GM21367 (cell line): Measurements from ENCODE around the gene FSD1L.
"Not testable (repeated sequence)": the region's sequence is repeated elsewhere in the genome, so short reads cannot be mapped to it uniquely, and the experiment has no call there.

Experiments
- ATAC-seq: cut with Tn5 transposase; IDR thresholded peaks from one replicate; pipeline ENCODE4 v1.9.1; 2021; ENCODE audit not compliant: unreplicated experiment

The FSD1L gene

DNA sequence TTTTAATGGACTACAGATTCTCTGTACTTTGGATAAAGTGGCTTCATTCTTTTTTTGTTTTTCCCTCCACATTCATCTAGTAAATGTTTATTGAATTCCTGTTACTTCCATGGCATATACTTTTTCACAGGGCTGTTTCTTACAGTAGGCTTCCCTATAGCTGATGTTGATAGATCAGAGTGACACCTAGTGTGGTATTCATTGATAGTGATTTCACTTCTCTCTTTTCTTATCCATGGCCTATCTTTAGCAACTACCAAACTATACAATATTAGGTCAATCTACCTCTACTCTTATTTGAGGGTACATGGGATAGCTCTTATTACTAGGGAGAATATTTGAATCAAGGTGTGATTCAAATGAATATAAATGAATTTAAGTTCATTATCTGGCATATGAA lies 35.8 kb downstream of the FSD1L start:
- ATAC-seq = peak; percentile 90

DNA sequence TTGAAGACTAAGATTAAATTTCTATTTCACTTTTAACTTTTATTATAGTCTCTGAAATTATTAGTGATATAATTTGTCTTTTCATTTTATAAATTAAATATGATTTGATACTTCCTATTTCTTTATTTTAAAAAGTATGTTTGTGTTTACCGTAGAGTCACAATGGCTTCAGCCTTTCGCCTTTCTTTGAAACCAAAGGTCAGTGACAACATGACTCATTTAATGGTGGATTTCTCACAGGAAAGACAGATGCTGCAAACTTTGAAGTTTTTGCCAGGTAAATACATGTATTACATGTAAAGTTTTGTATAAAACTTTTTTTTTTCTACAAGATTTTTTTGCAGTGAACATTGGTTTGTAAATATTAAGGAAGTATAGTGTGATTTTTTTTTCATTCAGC lies 36.4 kb downstream of the FSD1L start:
- no peak for ATAC-seq

DNA sequence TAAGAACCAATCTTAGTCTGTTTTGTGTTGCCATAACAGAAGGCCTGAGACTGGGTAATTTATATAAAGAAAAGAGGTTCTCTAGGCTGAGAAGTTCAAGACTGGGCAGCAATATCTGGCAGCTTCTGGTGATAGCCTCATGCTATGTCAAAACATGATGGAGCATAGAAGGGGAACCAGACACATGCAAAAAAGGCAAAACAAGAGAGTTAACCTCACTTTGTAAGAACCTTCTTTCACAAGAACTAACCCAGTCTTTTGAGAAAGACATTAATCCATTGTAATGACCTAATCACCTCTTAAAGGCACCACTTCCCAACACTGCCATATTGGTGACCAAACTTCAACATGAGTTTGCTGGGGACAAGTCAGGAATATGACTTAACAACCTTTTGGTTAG lies 37.3 kb downstream of the FSD1L start:
- no peak for ATAC-seq

- no peak for ATAC-seq
Observed at GRCh38 chr9:105496826-105497225, 49.0 kb downstream of the FSD1L start.

DNA sequence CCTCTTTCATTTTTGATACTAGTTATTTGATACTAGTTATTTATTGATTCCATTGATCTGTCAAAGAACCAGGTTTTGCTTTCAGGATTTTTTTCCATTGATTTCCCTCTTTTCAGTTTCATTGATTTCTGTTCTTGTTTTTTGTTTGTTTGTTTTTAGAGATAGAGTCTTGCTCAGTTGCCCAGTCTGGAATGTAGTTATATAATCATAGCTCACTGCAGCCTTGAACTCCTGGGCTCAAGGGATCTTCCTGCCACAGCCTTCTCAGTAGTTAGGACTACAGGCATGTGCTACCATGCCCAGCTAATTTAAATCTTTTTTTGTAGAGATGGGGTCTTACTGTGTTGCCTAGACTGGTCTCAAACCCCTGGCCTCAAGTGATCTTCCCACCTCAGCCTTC lies 49.9 kb downstream of the FSD1L start:
- ATAC-seq = no peak

- peak; percentile 80 for ATAC-seq
Observed at GRCh38 chr9:105500108-105500766, 52.4 kb downstream of the FSD1L start.

DNA sequence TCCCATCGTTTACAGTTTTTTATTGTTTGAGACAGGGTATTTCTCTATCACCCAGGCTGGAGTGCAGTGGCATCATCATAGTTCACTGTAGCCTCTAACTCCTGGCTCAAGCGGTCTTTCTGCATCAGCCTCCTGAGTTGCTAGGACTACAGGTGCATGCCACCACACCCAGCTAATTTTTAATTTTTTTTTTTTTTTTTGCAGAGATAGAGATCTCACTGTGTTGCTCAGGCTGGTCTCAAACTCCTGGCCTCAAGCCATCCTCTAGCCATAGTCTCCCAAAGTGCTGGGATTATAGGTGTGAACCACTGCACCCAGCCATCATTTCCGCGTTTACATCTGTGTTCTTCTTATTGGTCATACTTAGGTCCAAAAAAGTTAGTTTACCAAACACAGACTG lies 53.6 kb downstream of the FSD1L start:
- no peak for ATAC-seq

- ATAC-seq = no peak
Observed at GRCh38 chr9:105502276-105502675, 54.4 kb downstream of the FSD1L start.

DNA sequence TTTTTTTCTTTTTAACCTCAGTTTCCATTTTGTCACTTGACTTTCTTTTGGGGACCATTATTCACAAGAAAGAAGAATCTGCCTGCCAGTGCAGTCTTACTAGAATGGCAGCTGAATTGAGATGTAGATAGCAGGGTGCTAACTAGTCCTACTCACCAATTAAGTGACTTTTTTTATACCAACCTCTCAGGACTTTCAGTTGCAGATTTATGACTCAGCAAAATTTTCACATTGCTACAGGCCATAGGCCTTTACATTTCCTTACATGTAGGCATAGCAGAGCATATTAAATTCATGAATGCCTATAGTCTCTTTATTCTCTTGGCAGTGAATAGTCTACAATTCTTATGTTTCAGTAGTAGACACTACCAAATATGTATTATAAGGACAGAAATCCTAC lies 56.0 kb downstream of the FSD1L start:
- no peak for ATAC-seq

DNA sequence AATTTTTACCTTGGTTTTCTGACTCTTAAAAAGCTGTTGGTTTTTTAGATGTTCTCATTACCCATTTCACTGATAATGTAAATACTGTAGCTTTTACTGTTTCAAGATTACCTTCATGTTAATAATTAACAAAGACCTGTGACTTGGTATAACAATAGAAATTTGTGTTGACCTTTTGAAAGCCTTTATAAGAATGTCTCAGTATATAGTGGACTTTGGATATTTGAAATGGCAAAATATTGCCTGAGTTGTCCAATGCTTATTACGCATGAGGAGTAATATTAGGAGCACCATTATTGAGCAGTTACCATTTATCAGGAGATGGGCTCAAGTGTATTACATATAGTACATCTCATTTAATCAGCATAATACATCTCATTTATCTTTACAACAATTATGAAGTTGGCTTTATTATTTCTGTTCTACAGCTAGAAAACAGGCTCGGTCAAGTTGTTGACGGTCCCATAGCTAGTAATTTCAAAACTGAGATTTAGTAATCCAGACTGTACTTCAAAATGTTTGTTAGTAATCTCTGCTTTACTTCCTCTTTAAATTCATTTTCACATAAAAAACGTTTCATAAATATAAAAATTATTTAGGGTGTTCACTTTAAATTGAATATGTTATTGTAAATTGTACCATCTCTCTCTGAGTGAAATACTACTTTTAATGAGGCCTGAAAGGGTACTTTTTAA lies 59.4 kb downstream of the FSD1L start:
- no peak for ATAC-seq

DNA sequence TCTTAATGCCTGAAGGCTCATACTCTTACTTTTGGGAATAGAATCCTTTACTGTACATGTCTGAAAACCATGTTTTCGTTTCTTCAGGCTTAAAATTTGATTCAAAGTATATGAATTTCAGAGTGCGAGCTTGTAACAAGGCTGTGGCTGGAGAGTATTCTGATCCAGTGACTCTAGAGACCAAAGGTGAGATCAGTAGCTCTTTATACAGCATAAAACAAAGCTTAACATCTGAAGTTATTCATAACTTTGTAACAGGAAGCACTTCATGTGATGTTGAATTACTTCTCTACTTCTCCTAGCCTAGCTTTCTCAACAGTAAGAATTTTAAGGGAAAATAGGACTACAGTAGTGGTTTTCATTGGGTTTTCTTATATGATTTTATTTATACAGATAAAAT lies 60.7 kb downstream of the FSD1L start:
- ATAC-seq = no peak

- peak; percentile 68 for ATAC-seq
Observed at GRCh38 chr9:105510024-105510423, 62.2 kb downstream of the FSD1L start.

DNA sequence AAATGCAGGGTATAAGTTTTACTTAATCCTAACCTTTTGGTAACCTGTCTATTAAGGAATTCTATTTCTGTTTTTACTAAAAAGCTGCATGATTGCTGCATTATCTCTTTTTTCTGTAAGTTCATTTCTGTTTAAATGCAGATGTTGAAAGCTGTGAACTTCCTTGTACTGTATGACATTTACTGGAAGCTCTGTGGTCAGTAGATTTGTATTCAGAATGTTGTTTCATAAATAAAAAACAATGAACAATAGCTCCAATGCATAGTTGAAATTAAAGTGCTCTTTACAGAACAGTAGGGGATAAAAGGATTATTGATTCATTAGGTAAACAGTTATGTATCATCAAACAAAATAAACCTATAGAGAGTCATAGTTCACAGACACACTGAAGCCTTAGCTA lies 63.6 kb downstream of the FSD1L start:
- ATAC-seq = no peak

DNA sequence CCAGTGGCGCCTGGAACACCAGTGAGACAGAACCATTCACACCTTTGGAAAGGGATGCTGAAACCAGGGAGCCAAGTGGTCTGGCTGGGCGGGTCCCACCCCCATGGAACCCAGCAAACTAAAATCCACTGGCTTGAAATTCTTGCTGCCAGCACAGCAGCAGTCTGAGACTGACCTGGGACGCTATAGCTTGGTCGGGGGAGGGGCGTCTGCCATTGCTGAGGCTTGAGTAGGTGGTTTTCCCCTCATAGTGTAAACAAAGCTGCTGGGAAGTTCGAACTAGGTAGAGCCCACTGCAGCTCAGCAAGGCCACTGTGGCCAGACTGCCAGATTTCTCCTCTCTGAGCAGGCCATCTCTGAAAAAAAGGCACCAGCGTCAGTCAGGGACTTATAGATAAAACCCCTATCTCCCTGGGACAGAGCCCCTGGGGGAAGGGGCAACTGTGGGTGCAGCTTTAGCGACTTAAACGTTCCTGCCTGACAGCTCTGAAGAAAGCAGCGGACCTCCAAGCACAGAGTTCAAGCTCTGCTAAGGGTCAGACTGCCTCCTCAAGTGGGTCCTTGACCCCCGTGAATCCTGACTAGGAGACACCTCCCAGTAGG lies 68.1 kb downstream of the FSD1L start:
- no peak for ATAC-seq

GRCh38 chr9:105519710-105520369 lies 72.0 kb downstream of the FSD1L start:
- peak; percentile 66 for ATAC-seq

GRCh38 chr9:105520992-105521391 lies 73.2 kb downstream of the FSD1L start:
- ATAC-seq = not testable (repeated sequence)

GRCh38 chr9:105522618-105523385 lies 75.0 kb downstream of the FSD1L start:
- peak; percentile 79 for ATAC-seq

- ATAC-seq = no peak
Observed at GRCh38 chr9:105531530-105531929, 83.7 kb downstream of the FSD1L start.

DNA sequence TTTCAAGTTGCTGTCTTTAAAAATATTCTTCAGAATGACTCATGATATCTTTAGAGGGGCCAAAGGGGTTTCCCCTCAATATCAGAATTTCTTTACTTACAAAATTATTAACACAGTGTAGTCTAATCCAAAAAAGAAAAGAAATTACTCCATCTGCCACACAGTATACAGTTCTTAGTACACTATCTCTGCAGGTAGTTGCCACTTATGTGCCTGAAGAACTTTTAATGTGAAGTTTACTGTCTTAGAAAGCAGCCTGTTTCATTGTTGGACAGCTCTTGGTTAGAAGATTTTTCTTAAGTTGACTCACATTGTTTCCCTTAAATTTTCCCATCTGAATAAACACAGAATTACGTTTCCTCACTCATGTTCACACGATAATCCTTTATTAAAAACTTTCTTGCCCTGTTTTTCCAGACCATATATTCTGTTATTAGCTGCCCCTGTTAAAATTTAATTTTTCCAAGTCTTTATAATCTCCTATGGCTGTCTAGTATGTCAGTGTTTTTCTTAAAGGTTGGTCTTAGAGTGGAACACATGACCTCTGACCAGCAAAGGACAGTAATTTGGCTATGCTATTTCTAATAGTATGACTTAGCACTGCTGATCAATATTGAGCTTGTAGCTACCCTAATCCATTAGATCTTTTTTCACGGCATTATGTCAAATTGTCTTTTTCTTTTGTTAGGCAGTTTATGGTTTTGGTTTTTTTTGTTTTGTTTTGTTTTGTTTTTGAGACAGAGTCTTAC lies 88.3 kb downstream of the FSD1L start:
- ATAC-seq = no peak

DNA sequence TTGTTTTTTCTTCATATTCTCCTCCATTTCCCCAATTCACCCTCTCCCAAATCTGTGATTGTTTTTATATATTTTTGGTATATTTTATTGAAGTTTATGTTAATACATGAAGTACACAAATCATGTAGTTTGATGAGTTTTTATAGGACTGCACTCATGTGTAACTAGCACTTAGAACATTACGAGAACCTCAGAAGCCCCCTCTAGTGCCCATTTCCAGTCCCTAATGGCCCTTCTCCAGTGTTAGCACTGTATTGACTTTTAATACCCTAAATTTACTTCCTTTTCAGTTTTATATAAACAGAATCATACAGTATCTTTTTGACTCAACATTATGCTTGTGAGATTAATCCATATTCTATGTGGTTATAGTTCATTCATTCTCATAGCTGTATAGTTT lies 91.6 kb downstream of the FSD1L start:
- no peak for ATAC-seq
